Esophagus squamous epithelium (tissue), 4 donors: ENCODE measurements around the gene PSMD4.

Experiments used
- POLR2A ChIP-seq, 4 donors: fragments of 450-650 bp; IDR thresholded peaks; one replicate each; pipeline ENCODE4 v1.6.1; 2017; ENCODE audit warnings: antibody characterized with exemption in 4 of 4, mild to moderate bottlenecking in 4 of 4, moderate library complexity in 3 of 4
- TF ChIP-seq, protein P1 (sequence below), 6 experiments: fragments of 450-650 bp in 4 of 6; fragments of 200-600 bp in 2 of 6; sonication (generic) in 2 of 6; IDR thresholded peaks; one replicate each; pipeline ENCODE4 v1.5.1; 2016 to 2019; ENCODE audit warnings: antibody characterized with exemption in 6 of 6, mild to moderate bottlenecking in 4 of 6, moderate library complexity in 4 of 6

DNA sequence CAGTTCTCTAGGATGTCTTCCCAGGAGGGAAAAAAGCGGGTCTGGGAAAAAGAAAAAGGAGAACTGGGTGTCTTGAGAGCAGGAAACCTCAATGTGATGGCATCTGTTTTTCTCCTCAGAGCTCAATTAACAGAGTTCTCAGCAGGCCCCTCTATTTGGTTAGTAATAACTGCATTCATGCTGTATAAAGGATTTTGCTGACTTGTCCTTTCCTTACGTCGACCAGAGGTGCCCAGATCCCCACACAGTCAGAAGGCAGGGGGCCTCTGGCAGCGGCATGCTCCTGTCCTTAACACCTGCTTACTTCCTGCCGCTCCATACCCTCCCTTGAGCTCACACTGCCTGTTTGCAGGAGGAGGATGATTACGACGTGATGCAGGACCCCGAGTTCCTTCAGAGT lies 12.3 kb downstream of the PSMD4 start:
- TF ChIP-seq, protein P1, sequence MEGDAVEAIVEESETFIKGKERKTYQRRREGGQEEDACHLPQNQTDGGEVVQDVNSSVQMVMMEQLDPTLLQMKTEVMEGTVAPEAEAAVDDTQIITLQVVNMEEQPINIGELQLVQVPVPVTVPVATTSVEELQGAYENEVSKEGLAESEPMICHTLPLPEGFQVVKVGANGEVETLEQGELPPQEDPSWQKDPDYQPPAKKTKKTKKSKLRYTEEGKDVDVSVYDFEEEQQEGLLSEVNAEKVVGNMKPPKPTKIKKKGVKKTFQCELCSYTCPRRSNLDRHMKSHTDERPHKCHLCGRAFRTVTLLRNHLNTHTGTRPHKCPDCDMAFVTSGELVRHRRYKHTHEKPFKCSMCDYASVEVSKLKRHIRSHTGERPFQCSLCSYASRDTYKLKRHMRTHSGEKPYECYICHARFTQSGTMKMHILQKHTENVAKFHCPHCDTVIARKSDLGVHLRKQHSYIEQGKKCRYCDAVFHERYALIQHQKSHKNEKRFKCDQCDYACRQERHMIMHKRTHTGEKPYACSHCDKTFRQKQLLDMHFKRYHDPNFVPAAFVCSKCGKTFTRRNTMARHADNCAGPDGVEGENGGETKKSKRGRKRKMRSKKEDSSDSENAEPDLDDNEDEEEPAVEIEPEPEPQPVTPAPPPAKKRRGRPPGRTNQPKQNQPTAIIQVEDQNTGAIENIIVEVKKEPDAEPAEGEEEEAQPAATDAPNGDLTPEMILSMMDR (IDR thresholded peaks at IDR 0.05): no peak
- no peak for TF ChIP-seq POLR2A (IDR thresholded peaks at IDR 0.05)
